A549 (cell line): ENCODE data around the gene RACGAP1.

Experiments
- BHLHE40 ChIP-seq: IDR thresholded peaks from 2 replicates; pipeline ENCODE4 v1.6.1; 2012; ENCODE audit warnings: low read depth, low read length, inconsistent platforms
- CHD4 ChIP-seq: fragments of 200-600 bp; sonication (generic); IDR thresholded peaks from 2 replicates; pipeline ENCODE4 v1.6.1; 2016; ENCODE audit warnings: antibody characterized with exemption, mild to moderate bottlenecking, borderline replicate concordance
- CTCF ChIP-seq: fragments of >200 bp; sonication (Bioruptor Twin); formaldehyde crosslinking; IDR thresholded peaks from 3 replicates; pipeline ENCODE4 v1.5.1; 2016
- E2F6 ChIP-seq: IDR thresholded peaks from 2 replicates; pipeline ENCODE4 v1.6.1; 2012; ENCODE audit warnings: low read depth, borderline replicate concordance
- HOXB13 ChIP-seq: fragments of 250-450 bp; sonication (Bioruptor Pico); IDR thresholded peaks from 2 replicates; pipeline ENCODE4 v1.5.0; 2020; ENCODE audit warnings: low read depth, mild to moderate bottlenecking, moderate library complexity
- MAFK ChIP-seq: fragments of 450-650 bp; IDR thresholded peaks from 2 replicates; pipeline ENCODE4 v1.6.1; 2014; ENCODE audit not compliant: partially characterized antibody
- MAX ChIP-seq: IDR thresholded peaks from 2 replicates; pipeline ENCODE4 v1.6.1; 2012
- NR3C1 ChIP-seq: fragments of >200 bp; sonication (Bioruptor Twin); formaldehyde crosslinking; IDR thresholded peaks from 3 replicates; pipeline ENCODE4 v1.6.1; 2017
- PBX3 ChIP-seq: IDR thresholded peaks from 2 replicates; pipeline ENCODE4 v1.6.1; 2012
- POLR2A ChIP-seq: IDR thresholded peaks from 2 replicates; pipeline ENCODE4 v1.6.1; 2012; ENCODE audit warnings: mild to moderate bottlenecking, low read length
- POLR2AphosphoS2 ChIP-seq: conservative IDR thresholded peaks from 2 replicates; pipeline ENCODE4 v1.6.1; 2012; ENCODE audit warnings: low read length, improper control_type of control experiment, inconsistent platforms
- RAD21 ChIP-seq, 2 experiments: fragments of >200 bp in 1 of 2; sonication (Bioruptor Twin) in 1 of 2; formaldehyde crosslinking in 1 of 2; IDR thresholded peaks in 1 of 2; conservative IDR thresholded peaks in 1 of 2; 2 replicates in 1 of 2; 3 replicates in 1 of 2; pipeline ENCODE4 v1.6.1; 2012 to 2018; ENCODE audit warnings: inconsistent platforms in 1 of 2
- RNF2 ChIP-seq: fragments of 200-600 bp; sonication (generic); IDR thresholded peaks from 2 replicates; pipeline ENCODE4 v1.6.1; 2016; ENCODE audit warnings: low read depth, mild to moderate bottlenecking, antibody characterized with exemption, moderate library complexity, borderline replicate concordance
- USF2 ChIP-seq: fragments of 450-650 bp; IDR thresholded peaks from 2 replicates; pipeline ENCODE4 v1.6.1; 2014; ENCODE audit warnings: antibody characterized with exemption

- no peak for TF ChIP-seq CTCF
- TF ChIP-seq POLR2A = no peak
- TF ChIP-seq CHD4 = no peak
- no peak for TF ChIP-seq RAD21 (conservative IDR thresholded peaks at IDR 0.05 in 1 of 2, IDR thresholded peaks at IDR 0.05 in 1 of 2)
- TF ChIP-seq BHLHE40 = no peak
- no peak for TF ChIP-seq USF2
- no peak for TF ChIP-seq RNF2
- no peak for TF ChIP-seq MAFK
- no peak for TF ChIP-seq MAX
- no peak for TF ChIP-seq E2F6
- no peak for TF ChIP-seq PBX3
- no peak for TF ChIP-seq POLR2AphosphoS2
- no peak for TF ChIP-seq NR3C1
- no peak for TF ChIP-seq HOXB13
Measured at GRCh38 chr12:50019524-50019923, 5.8 kb downstream of the RACGAP1 start.
